ENCODE results near the gene NR4A3. TPM values are rescaled to one million over a fixed set of nuclear protein-coding genes. Genes with fewer than 3 reads are reported as not detected.

Gene NR4A3
- total RNA-seq, 6 experiments from 2014 or later, result 0.13 to 1.2 (median 0.30) TPM

- WGBS (ENCODE audit: insufficient coverage, low coverage, low lambda C conversion rate, missing lambda C conversion rate), result 84% methylated on average over 4 of the region's 5 CpGs
- no peak overlapping the region for H3K27ac ChIP-seq
- H3K27me3 ChIP-seq, result no peaks in the 10 kb centered on the region
- no peak overlapping the region for H3K4me3 ChIP-seq
- TF ChIP-seq POLR2A (IDR thresholded peaks at IDR 0.05) (no peak), CTCF (IDR thresholded peaks at IDR 0.05) (no peak)
- no peaks in the 10 kb centered on the region for H3K4me1 ChIP-seq
- H3K9me3 ChIP-seq, result no peaks in the 10 kb centered on the region
- no peak for DNase-seq
- H3K36me3 ChIP-seq, result no peaks in the 10 kb centered on the region
- intact Hi-C loops (cut with DNase I), result no loop called here
- ATAC-seq, result no peak
Measured at GRCh38 chr9:99870126-99870525, 48.4 kb downstream of the NR4A3 start.

- Histone ChIP-seq H3K27me3 (no peaks in the 10 kb centered on the region), H3K4me3 (no peak overlapping the region), H3K27ac (no peak overlapping the region), H3K9me3 (no peaks in the 10 kb centered on the region), H3K4me1 (no peaks in the 10 kb centered on the region), H3K36me3 (no peaks in the 10 kb centered on the region)
- intact Hi-C loops (cut with DNase I), result no loop called here
- ATAC-seq, result no peak
- no peak for TF ChIP-seq CTCF (IDR thresholded peaks at IDR 0.05)
- TF ChIP-seq POLR2A (IDR thresholded peaks at IDR 0.05), result no peak
- WGBS (ENCODE audit: insufficient coverage, low coverage, low lambda C conversion rate, missing lambda C conversion rate), result 85% methylated on average over 3 of the region's 3 CpGs
- no peak for DNase-seq
Measured at GRCh38 chr9:99873531-99873930, 51.8 kb downstream of the NR4A3 start.

GRCh38 chr9:99873943-99874584, 52.4 kb downstream of the NR4A3 start:
- TF ChIP-seq POLR2A (IDR thresholded peaks at IDR 0.05) (no peak), CTCF (IDR thresholded peaks at IDR 0.05) (no peak)
- H3K27me3 ChIP-seq, result no peaks in the 10 kb centered on the region
- no peak overlapping the region for H3K4me3 ChIP-seq
- no peaks in the 10 kb centered on the region for H3K36me3 ChIP-seq
- 74% methylated on average over 4 of the region's 4 CpGs for WGBS (ENCODE audit: insufficient coverage, low coverage, low lambda C conversion rate, missing lambda C conversion rate)
- no peaks in the 10 kb centered on the region for H3K9me3 ChIP-seq
- intact Hi-C loops (cut with DNase I), result no loop called here
- H3K27ac ChIP-seq, result no peak overlapping the region
- ATAC-seq (no peak), DNase-seq (no peak)
- H3K4me1 ChIP-seq, result no peaks in the 10 kb centered on the region

GRCh38 chr9:99876190-99876589, 54.5 kb downstream of the NR4A3 start:
- Histone ChIP-seq H3K9me3 (no peaks in the 10 kb centered on the region), H3K36me3 (no peaks in the 10 kb centered on the region), H3K27ac (no peak overlapping the region), H3K4me1 (no peaks in the 10 kb centered on the region), H3K27me3 (no peaks in the 10 kb centered on the region), H3K4me3 (no peak overlapping the region)
- intact Hi-C loops (cut with DNase I), result no loop called here
- no peak for TF ChIP-seq CTCF (IDR thresholded peaks at IDR 0.05)
- no peak for TF ChIP-seq POLR2A (IDR thresholded peaks at IDR 0.05)
- WGBS (ENCODE audit: insufficient coverage, low coverage, low lambda C conversion rate, missing lambda C conversion rate), result 100% methylated on average over 1 of the region's 2 CpGs
- ATAC-seq (no peak), DNase-seq (no peak)

- H3K4me1 ChIP-seq, result no peaks in the 10 kb centered on the region
- intact Hi-C loops (cut with DNase I), result no loop called here
- H3K27ac ChIP-seq, result no peak overlapping the region
- H3K4me3 ChIP-seq, result no peak overlapping the region
- no peaks in the 10 kb centered on the region for H3K36me3 ChIP-seq
- ATAC-seq (no peak), DNase-seq (no peak)
- no peaks in the 10 kb centered on the region for H3K9me3 ChIP-seq
- 100% methylated on average over 1 of the region's 2 CpGs for WGBS (ENCODE audit: insufficient coverage, low coverage, low lambda C conversion rate, missing lambda C conversion rate)
- no peaks in the 10 kb centered on the region for H3K27me3 ChIP-seq
- TF ChIP-seq CTCF (IDR thresholded peaks at IDR 0.05), result no peak
Measured at GRCh38 chr9:99878651-99879050, 57.0 kb downstream of the NR4A3 start.

Data from right lobe of liver (tissue), 6 donors.